ENCODE measurements around the gene RIMS4. TPM values are rescaled to one million over a fixed set of nuclear protein-coding genes. Genes with fewer than 3 reads are reported as not detected.

Gene RIMS4
- polyA plus RNA-seq, 1 donor, result 0.52 TPM

DNA sequence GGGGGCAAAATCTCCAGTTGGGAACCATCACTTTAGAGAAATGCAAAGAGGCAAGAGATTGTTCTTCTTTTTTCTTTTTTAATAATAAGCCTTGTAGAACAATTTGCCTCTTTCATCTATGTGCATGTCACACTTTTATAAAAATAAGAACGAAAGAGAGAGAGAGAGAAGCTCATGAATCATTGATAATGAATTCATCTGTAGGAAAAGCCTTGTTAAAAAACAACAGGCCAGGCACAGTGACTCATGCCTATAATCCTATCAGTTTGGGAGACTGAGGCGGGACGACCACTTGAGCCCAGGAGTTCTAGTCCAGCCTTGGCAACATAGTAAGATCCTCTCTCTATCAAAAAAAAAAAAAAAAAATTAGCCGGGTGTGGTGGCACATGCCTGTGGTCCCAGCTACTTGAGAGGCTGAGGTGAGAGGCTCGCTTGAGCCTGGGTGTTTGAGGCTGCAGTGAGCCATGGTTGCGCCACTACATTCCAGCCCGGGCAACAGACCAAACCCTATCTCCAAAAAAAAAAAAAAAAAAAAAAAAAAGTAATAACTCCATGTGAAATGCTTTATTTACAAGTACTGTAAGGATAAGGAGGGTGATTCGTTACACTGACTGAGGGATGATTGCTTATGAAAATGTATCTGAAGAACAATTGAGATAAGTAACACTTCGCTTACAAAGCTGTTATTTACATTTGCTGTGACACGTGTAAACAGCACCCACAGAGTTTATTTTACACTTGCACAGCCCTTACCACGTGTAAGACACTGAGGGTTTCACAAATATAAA lies 89.2 kb downstream of the RIMS4 start:
- DNase-seq, result no peak

DNA sequence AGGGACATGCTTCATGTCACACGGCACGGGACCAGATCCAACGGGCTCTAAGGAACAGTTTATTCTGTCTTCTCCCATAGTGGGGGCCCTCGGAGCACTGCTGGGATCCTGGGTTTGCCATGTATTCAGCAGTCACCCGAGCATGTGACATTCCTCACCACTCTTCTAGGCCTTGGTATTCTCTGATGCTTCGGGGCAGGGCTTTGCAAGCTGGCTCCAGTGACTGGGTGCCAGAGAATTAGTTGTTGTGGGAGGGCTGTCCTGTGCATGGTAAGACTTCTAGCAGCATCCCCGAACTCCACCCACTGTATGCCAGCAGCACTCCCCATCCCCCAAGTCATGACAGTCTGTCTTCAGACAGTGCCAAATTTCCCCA lies 89.7 kb downstream of the RIMS4 start:
- DNase-seq, result no peak

- DNase-seq, result no peak
These were observed 90.5 kb downstream of the RIMS4 start for GRCh38 chr20:44719841-44720240.

DNA sequence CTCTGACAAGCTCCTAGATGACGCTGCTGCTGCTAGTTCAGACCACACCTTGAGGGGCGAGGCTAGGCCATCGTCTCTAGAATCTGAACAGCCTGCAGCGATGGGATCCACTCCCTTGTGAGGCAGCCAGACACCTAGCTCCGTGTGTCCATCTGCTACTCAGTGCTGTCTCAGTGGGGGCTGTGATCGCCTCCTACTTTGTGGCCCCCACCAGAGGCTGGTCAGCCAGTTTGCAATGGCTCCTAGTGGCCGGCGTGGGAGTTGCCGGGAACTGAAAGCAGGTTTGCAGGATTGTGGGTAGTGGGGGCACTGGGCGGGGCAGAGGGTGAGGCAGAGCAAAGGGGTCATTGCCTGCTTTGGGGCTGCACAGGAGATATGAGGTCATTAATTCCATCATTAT lies 92.4 kb downstream of the RIMS4 start:
- no peak for DNase-seq

DNA sequence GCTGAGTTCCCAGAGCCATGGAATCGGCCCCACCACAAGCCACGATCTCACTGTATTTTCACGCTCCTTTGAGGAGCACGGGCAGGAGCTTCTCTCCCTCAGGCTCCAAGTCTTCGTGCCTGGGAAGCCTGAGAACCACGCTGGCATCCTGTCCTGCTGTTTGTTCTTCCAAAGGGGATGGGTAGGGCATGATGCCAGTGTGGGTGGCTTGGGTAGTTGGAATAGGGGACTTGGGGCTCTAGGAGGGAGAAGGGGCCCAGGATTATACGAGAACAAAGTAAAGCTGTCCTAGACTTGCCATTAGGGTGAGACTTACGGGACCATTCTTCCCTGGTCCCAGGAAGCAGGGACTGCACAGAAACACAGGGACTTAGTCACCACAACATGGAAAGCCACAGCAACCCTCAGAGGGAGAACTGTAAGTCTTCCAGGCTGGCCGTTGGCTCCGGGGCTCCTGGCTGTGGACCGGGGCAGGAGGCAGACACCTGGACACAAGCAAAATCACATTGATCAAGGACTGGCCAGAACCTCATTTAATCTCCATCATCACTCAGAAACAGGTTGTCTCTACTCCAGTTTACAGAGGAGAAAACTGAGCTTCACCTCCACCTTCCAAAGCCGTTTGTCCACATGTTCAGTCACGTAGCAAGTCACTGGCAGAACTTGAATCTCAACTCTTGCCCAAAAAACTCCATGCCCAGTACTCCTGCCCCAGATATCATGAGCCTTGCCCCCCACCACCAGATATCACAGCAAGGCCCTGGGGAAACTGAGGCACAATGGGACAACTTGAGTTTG lies 93.8 kb downstream of the RIMS4 start:
- no peak for DNase-seq

- no peak for DNase-seq
These were observed 94.6 kb downstream of the RIMS4 start for GRCh38 chr20:44715499-44716308.

- no peak for DNase-seq
These were observed 95.4 kb downstream of the RIMS4 start, which contains the start of gene CCN5 for GRCh38 chr20:44714701-44715498. Gene CCN5 (plus strand): TSS chr20:44715369. CDS start chr20:44715391, 22 bp downstream.

- DNase-seq, result no peak
These were observed 96.1 kb downstream of the RIMS4 start for GRCh38 chr20:44714102-44714700.

DNA sequence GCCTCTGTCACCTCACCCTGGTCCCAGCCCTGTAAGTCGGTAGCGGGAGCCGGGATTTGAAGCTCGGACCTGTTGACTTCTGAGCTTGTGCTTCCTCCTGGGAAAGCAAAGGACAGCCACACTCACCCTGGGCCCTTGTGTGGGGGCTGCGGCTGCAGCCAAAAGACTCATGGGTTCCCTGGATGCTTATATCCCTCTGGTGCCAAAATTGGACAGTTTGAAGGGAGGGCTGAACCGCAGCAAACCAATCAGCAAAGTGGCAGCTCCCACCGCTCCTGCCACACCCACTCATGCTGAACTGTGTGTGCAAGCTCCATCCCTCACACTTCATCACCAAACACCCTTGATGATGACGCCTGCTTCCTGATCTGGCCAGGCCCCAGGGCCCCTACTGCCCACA lies 99.1 kb downstream of the RIMS4 start:
- DNase-seq, result no peak

GRCh38 chr20:44709797-44710196 lies 100.5 kb downstream of the RIMS4 start:
- DNase-seq, result no peak

- no peak for DNase-seq
These were observed 101.0 kb downstream of the RIMS4 start for GRCh38 chr20:44709380-44709779.

DNA sequence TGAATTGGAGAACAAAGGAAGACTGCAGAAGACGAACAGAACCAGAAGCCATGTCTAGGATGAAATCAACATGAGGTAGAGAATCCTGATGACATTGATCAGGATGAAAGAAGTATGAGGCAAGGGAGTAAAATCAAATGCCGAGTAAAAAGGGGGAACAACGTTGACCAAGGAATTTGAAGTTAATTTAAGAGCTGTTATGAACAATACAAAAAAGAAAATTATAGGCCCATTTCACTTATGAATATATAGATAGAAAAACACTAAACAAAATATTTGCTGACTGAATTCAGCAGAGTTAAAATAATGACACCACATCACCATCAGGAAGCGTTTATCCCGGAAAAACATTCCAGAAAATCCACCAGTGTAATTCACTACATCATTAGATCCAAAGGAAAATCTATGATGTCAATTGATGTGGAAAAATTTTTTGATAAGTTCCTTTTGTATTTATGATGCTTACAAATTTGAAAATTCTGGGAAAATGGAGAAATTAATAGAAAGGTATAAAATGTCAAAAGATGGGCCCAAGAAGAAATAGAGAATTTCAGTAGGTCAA lies 103.2 kb downstream of the RIMS4 start:
- DNase-seq, result no peak

DNA sequence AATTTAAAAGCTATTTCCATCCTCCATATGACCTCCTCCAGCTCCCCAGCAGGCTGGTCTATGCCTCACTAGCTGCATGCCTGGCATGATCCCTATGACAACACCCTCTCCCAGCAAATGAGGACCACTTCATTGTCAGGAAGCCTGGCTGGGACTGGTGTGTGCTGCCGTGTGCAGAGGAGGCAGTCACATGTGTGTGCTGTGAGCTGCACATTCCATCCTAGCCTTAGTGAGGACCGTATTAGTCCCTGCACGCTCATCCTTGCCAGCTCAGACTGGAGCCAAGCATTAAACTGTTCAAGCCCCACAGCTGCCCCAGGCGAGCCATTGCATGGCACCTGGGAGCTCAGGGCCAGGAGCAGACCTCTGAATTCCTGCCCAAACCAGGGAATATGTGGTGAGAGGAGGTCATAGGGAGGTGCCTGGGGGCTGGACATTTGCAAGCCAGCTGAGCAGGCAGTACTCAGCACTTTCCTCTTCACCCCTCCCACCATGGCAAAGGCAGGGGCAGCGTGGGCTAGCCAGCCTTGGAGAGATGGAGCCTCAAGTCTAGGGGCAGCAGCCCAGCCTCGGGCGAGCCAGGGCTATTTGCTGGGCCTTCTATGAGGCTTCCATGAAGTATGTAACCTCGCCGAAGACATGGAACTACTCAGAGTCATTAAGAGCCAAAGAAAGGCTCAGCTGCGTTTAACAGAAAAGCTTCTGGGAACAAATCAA lies 103.9 kb downstream of the RIMS4 start:
- DNase-seq, result no peak

GRCh38 chr20:44705364-44706094 lies 104.8 kb downstream of the RIMS4 start:
- no peak for DNase-seq

- DNase-seq, result no peak
These were observed 105.8 kb downstream of the RIMS4 start for GRCh38 chr20:44704551-44704971.

DNA sequence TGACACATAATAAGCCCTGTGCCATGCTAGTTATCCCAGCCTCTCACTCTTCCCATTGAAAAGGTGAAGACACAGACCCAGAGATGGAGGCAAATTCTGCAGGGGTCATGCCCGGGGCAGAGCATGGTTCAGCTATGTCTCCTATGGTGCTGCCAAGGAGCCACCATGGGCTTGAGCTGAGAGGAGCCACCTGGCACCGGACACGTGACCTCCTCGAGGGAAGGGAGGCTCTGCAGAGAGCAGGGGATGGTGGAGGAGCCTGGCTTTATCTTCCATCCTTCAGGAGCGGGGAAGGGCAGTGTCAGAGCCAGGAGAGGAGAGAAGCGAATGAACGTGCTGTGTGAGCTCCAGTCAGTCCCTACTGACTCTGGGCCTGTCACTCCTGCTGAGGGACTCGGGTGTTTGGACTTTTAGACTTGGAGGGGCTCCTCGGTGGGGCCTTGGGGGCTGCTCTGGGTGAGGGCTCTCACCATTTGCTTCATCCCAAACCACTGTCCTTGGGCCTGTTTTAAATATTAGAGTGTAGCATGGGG lies 106.3 kb downstream of the RIMS4 start:
- no peak for DNase-seq

DNA sequence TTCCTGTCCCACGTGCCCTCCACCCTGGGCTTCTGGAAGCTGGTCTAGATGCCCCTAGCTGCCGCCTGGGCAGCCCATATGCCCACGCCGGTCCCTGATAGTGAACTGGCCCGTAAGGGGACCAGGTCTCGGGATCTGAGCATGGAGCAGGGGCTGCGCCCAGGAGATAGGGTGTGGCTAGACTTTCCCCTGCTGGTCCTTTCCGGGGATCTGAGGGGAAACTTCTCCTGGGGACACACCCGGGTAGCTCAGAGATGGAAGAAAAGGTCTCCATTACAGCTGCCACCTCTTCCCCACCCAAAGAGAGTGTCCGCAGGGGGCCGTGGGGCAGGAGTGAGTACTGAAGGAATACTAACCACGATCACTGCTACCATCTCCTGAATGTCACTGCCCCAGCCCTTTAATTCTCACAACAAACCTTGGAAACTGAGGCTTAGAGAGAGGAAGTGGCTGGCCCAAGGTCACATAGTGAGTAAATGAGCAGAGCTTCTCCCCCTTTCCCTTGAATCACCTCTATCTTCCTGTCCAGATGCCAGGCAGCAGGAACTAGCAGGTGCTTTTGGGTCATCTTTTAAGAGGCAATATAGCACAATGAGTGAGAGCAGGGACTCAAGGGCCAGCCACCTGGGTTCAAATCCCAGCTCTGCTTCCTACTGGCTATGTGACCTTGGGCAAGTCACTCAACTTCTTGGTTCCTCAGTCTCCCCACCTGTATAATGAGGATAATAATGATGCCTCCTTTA lies 107.0 kb downstream of the RIMS4 start:
- DNase-seq, result no peak

- peak; percentile 26 for DNase-seq
These were observed 107.6 kb downstream of the RIMS4 start for GRCh38 chr20:44702776-44703175.

Measured in left kidney (tissue), 2 donors.